Panc1 (cell line): Measurements from ENCODE around the gene GCH1. TPM values are rescaled to one million over a fixed set of nuclear protein-coding genes. Genes with fewer than 3 reads are reported as not detected.

ENCODE experiments used
- ATAC-seq: fragments of 200-7000 bp; cut with Tn5 transposase; 2 replicates; pipeline ENCODE4 v1.9.1; 2020; ENCODE audit warnings: mild to moderate bottlenecking, moderate library complexity
- Bru-seq: library from RNA; stranded (reverse); fragments of 400-500 nt; gene quantifications from one replicate; lab custom pipeline; 2021; lab: Mats Ljungman, UMichigan
- BruChase-seq, 2 experiments: library from RNA; stranded (reverse); fragments of 400-500 nt; gene quantifications; one replicate each; lab custom pipeline; 2021; lab: Mats Ljungman, UMichigan
- BruUV-seq: library from RNA; stranded (reverse); fragments of 400-500 nt; replicated peaks from 2 replicates; lab custom pipeline; 2021; lab: Mats Ljungman, UMichigan
- CTCF ChIA-PET: fragments of 300-600 bp; sonication (Branson Sonifier 250); formaldehyde crosslinking; loops from one replicate; lab custom pipeline; 2022; ENCODE audit warnings: antibody characterized with exemption; lab: Charles Lee
- POLR2A ChIA-PET: fragments of 300-600 bp; sonication (Branson Sonifier 250); formaldehyde crosslinking; loops from one replicate; lab custom pipeline; 2022; ENCODE audit warnings: antibody characterized with exemption; lab: Charles Lee
- DNase-seq: peaks from one replicate; pipeline ENCODE4 v3.0.0-alpha.2; 2010; ENCODE audit warnings: low read depth, low spot score
- H3K27ac ChIP-seq: 2 replicates; pipeline ENCODE4 v1.5.1; 2011; ENCODE audit warnings: mild to moderate bottlenecking, low read length, inconsistent platforms
- H3K27me3 ChIP-seq: fragments of 200-500 bp; sonication (Bioruptor generic); 2 replicates; pipeline ENCODE4 v1.6.0; 2014; ENCODE audit warnings: low read length, inconsistent platforms; ENCODE audit not compliant: control insufficient read depth, insufficient read depth
- H3K36me3 ChIP-seq: fragments of 200-500 bp; sonication (Bioruptor generic); 2 replicates; pipeline ENCODE4 v1.5.1; 2014; ENCODE audit warnings: inconsistent platforms, mild to moderate bottlenecking, low read length, moderate library complexity; ENCODE audit not compliant: control insufficient read depth, insufficient read depth
- H3K4me1 ChIP-seq: 2 replicates; pipeline ENCODE4 v1.5.1; 2011; ENCODE audit warnings: inconsistent platforms, mild to moderate bottlenecking, low read length, moderate library complexity; ENCODE audit not compliant: control insufficient read depth, insufficient read depth
- H3K4me3 ChIP-seq, 2 experiments: 2 replicates each; pipeline ENCODE4 v1.5.1; 2011 to 2012; ENCODE audit warnings: low read depth in 2 of 2, low read length in 2 of 2, mild to moderate bottlenecking in 2 of 2, inconsistent platforms in 1 of 2, moderate library complexity in 1 of 2
- H3K9me3 ChIP-seq: fragments of 200-500 bp; sonication (Bioruptor generic); 2 replicates; pipeline ENCODE4 v1.5.1; 2014; ENCODE audit warnings: low read depth, mild to moderate bottlenecking, inconsistent platforms, low read length, moderate library complexity; ENCODE audit not compliant: control insufficient read depth, insufficient read depth
- REST ChIP-seq, 2 experiments: IDR thresholded peaks; 2 replicates each; pipeline ENCODE4 v1.6.1; 2011 to 2012; ENCODE audit warnings: low read depth in 2 of 2, control low read depth in 1 of 2, low read length in 1 of 2, mild to moderate bottlenecking in 1 of 2, moderate library complexity in 1 of 2; ENCODE audit not compliant: insufficient read depth in 1 of 2
- SIN3A ChIP-seq: IDR thresholded peaks from 2 replicates; pipeline ENCODE4 v1.6.1; 2012; ENCODE audit warnings: low read depth, mild to moderate bottlenecking, low read length, moderate library complexity, borderline replicate concordance; ENCODE audit not compliant: insufficient read depth
- in situ Hi-C: cut with HindIII; loops from 2 replicates; pipeline ENCODE4 v1.10.0; 2016; ENCODE audit warnings: low sequenced_read_pairs, low pct_unique_long_range_greater_than_20kb
- intact Hi-C: fragments of 100-400 bp; cut with micrococcal nuclease; formaldehyde crosslinking; loops from one replicate; pipeline ENCODE4 v1.10.0; 2022; ENCODE audit not compliant: unreplicated experiment
- long read RNA-seq: library from polyadenylated mRNA; unstranded; transcript quantifications from one replicate; pipeline ENCODE4 v2.0.0, GENCODE V29; 2021; ENCODE audit not compliant: unreplicated experiment
- polyA plus RNA-seq: library from polyadenylated mRNA; unstranded; fragments of >200 nt; gene quantifications from one replicate; pipeline ENCODE4 v1.2.1, GENCODE V29; 2012; ENCODE audit warnings: missing spikeins; ENCODE audit not compliant: insufficient read length
- total RNA-seq: library from RNA; stranded (reverse); gene quantifications from one replicate; pipeline ENCODE4 v1.2.1, GENCODE V29; 2021; ENCODE audit not compliant: unreplicated experiment
- TF ChIP-seq, protein P1 (sequence below): fragments of 450-650 bp; IDR thresholded peaks from 2 replicates; pipeline ENCODE4 v1.5.1; 2017; ENCODE audit warnings: mild to moderate bottlenecking

Gene GCH1, protein sequence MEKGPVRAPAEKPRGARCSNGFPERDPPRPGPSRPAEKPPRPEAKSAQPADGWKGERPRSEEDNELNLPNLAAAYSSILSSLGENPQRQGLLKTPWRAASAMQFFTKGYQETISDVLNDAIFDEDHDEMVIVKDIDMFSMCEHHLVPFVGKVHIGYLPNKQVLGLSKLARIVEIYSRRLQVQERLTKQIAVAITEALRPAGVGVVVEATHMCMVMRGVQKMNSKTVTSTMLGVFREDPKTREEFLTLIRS
- total RNA-seq: 3.6 TPM
- polyA plus RNA-seq: 1.4 TPM
- Bru-seq, nascent RNA: percentile 41 among the genes with signal in this experiment
- percentile 43 among the genes with signal in this experiment for BruChase-seq, experiment 1, labeled RNA remaining after a 2-hour chase
- BruChase-seq, experiment 2, labeled RNA remaining after a 6-hour chase: percentile 45 among the genes with signal in this experiment
- long read RNA-seq, transcript GCH1-207 (6 exons, 2,923 nt): major isoform, 5 of 6 reads
- long read RNA-seq, partial matches to known transcripts: 0 of 6 reads
- long read RNA-seq, other reads (novel, unspliced or antisense): 1 of 6 reads

GRCh38 chr14:54902521-54903420 lies at the start of gene GCH1:
GCH1 (minus strand) TSS chr14:54902826; CDS start chr14:54902663, 163 bp downstream.
- no TSS peak for BruUV-seq
- in situ Hi-C loops: no loop called here
- ATAC-seq: peak; percentile 95
- ChIA-PET POLR2A (interaction anchor here (0.6 kb wide), 1 partner anchor 42 kb away, joined by 3 read pairs; no protein-coding TSS in a partner anchor), CTCF (interaction anchor here (0.6 kb wide), 1 partner anchor 32 kb away, joined by 5 read pairs; no protein-coding TSS in a partner anchor)
- TF ChIP-seq REST (IDR thresholded peaks at IDR 0.05; ENCODE audit: insufficient read depth in 1 of 2, low read depth in 2 of 2, low read length in 1 of 2) (no peak), SIN3A (0 out of 2 replicates have a peak, but pooled peaks have one; percentile 23)
- TF ChIP-seq, protein P1, sequence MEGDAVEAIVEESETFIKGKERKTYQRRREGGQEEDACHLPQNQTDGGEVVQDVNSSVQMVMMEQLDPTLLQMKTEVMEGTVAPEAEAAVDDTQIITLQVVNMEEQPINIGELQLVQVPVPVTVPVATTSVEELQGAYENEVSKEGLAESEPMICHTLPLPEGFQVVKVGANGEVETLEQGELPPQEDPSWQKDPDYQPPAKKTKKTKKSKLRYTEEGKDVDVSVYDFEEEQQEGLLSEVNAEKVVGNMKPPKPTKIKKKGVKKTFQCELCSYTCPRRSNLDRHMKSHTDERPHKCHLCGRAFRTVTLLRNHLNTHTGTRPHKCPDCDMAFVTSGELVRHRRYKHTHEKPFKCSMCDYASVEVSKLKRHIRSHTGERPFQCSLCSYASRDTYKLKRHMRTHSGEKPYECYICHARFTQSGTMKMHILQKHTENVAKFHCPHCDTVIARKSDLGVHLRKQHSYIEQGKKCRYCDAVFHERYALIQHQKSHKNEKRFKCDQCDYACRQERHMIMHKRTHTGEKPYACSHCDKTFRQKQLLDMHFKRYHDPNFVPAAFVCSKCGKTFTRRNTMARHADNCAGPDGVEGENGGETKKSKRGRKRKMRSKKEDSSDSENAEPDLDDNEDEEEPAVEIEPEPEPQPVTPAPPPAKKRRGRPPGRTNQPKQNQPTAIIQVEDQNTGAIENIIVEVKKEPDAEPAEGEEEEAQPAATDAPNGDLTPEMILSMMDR: peak; percentile 72
- H3K4me1 ChIP-seq: peaks cover 4% of the 10 kb centered on the region; the same call in 1 of the 2 replicates
- no peak for DNase-seq
- no peaks in the 10 kb centered on the region for H3K9me3 ChIP-seq
- peak within 1 kb of the TSS; percentile 70 to 72 for H3K4me3 ChIP-seq
- intact Hi-C loops: no loop called here
- no peaks in the 10 kb centered on the region; the same call in 1 of the 2 replicates for H3K36me3 ChIP-seq
- no peaks in the 10 kb centered on the region for H3K27me3 ChIP-seq
- 0 out of 2 replicates have a peak within 1 kb of the TSS, but pooled peaks have one; percentile 51 for H3K27ac ChIP-seq

DNA sequence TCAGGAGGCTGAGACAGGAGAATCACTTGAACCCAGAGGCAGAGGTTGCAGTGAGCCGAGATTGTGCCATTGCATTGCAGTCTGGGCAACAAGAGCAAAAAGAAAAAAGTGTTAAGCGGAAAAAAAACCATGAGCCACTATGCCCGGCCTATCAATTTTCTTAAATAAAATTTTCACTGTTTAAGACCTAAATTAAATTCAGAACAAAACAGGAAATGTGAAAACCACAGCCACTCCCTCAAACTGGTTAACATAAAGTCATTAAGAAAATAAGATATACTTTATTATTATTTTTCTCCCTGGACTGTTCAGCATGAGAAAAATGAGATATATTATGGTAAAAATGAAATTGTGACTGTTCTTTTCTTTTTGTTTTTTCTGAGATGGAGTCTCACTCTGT lies 44.6 kb upstream of the GCH1 start:
- Histone ChIP-seq H3K27ac (no peak overlapping the region), H3K4me3 (no peak overlapping the region), H3K4me1 (no peaks in the 10 kb centered on the region), H3K9me3 (no peaks in the 10 kb centered on the region), H3K36me3 (no peaks in the 10 kb centered on the region), H3K27me3 (no peaks in the 10 kb centered on the region)
- ChIA-PET POLR2A (no interaction called here), CTCF (no interaction called here)
- in situ Hi-C loops (no loop called here), intact Hi-C loops (no loop called here)
- BruUV-seq: no TSS peak
- TF ChIP-seq REST (IDR thresholded peaks at IDR 0.05; ENCODE audit: insufficient read depth in 1 of 2, low read depth in 2 of 2, low read length in 1 of 2): no peak
- DNase-seq (no peak), ATAC-seq (no peak)
